Stomach (tissue), 4 donors: ENCODE data around the gene ABLIM2.

Source experiments
- CTCF ChIP-seq, 7 experiments: fragments of 450-650 bp in 4 of 7; fragments of 200-600 bp in 3 of 7; sonication (generic) in 3 of 7; IDR thresholded peaks; one replicate each; pipeline ENCODE4 v1.5.1; 2016 to 2019; ENCODE audit warnings: antibody characterized with exemption in 7 of 7, control low read depth in 2 of 7, mild to moderate bottlenecking in 1 of 7
- EP300 ChIP-seq: sonication (generic); formaldehyde crosslinking; IDR thresholded peaks from one replicate; pipeline ENCODE4 v1.6.1; 2017; ENCODE audit warnings: antibody characterized with exemption
- POLR2A ChIP-seq, 4 donors: fragments of 450-650 bp; IDR thresholded peaks; one replicate each; pipeline ENCODE4 v1.6.1; 2016; ENCODE audit warnings: antibody characterized with exemption in 4 of 4, control low read depth in 2 of 4, mild to moderate bottlenecking in 1 of 4, moderate library complexity in 1 of 4
- POLR2AphosphoS5 ChIP-seq, 3 donors: sonication (generic); formaldehyde crosslinking; IDR thresholded peaks; one replicate each; pipeline ENCODE4 v1.6.1; 2016; ENCODE audit warnings: antibody characterized with exemption in 3 of 3

GRCh38 chr4:8025668-8026067 is 132.9 kb downstream of the ABLIM2 start:
- TF ChIP-seq CTCF (IDR thresholded peaks at IDR 0.05) (no peak), POLR2AphosphoS5 (IDR thresholded peaks at IDR 0.05) (no peak), POLR2A (IDR thresholded peaks at IDR 0.05) (no peak), EP300 (no peak)
